Measurements from ENCODE around the gene TRIP12. TPM values are rescaled to one million over a fixed set of nuclear protein-coding genes. Genes with fewer than 3 reads are reported as not detected.
A peak's percentile ranks its signal among the peaks of the same experiment; 100 is the strongest.

The TRIP12 gene
- total RNA-seq, 1 experiment from 2014 or later = 166 TPM

DNA sequence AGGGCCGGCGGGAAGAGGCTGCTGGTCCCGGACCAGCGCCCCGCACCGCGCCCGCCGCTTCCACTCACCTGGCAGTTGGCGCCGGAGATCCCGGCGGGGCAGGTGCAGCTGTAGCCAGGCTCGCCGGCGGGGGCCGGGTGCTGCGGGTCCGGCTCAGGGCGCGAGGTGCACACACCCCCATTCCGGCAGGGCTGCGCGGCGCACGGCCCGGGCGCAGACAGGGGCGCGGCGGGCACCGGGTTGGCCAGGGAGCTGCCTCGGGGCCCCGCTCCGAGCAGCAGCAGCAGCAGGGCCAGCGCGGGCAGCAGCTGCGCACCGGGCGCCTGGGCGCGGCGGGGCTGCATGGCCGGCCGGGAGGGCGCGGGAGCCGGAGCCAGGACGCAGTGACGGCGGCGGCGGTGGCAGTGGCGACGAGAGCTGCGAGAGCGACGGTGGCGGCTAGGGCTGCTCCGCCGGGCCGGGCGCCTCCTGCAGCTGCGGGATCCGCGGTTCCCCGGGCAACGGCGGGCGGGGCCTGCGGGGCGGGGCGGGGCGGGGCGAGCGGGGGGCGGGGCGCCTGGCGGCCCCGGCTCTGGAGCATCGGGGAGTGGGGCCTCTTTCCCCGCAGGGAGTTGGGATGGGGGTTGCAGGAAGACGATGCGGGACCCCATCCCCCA lies 207.6 kb downstream of the TRIP12 start, which contains the start of gene DNER:
DNER (minus strand) TSS at position 476 of the 656 bp plus-strand sequence; CDS start at position 344, 132 bp downstream.
- no peak within 1 kb of the TSS for H3T11ph ChIP-seq (ENCODE audit: low read length)
- no peak within 1 kb of the TSS for H4K5ac ChIP-seq (ENCODE audit: insufficient read length, low read depth, low read length)
- H3K79me1 ChIP-seq (ENCODE audit: insufficient read depth, low read depth, low read length, poor library complexity, severe bottlenecking) = no peaks in the 10 kb centered on the region
- H3K9ac ChIP-seq (ENCODE audit: extremely low read depth, insufficient read length, low read length) = no peak within 1 kb of the TSS
- no peak within 1 kb of the TSS; the same call in 1 of the 2 replicates for H2BK15ac ChIP-seq (ENCODE audit: low read depth, low read length)
- H2AK5ac ChIP-seq (ENCODE audit: insufficient read length, low read length) = no peak within 1 kb of the TSS
- peak within 1 kb of the TSS; percentile 45; the same call in 1 of the 2 replicates for H3K14ac ChIP-seq (ENCODE audit: insufficient read depth, low read length)
- no peaks in the 10 kb centered on the region for H3K9me3 ChIP-seq (ENCODE audit: control insufficient read depth, low read depth, low read length)
- no peak within 1 kb of the TSS for H2BK20ac ChIP-seq (ENCODE audit: low read depth, low read length, poor library complexity, severe bottlenecking)
- peaks cover 8% of the 10 kb centered on the region; the same call in 1 of the 2 replicates for H3K27me3 ChIP-seq (ENCODE audit: insufficient read depth, low read length)
- peak within 1 kb of the TSS; percentile 75 for H3K18ac ChIP-seq (ENCODE audit: insufficient read length, low read depth, low read length)
- TF ChIP-seq, protein P1, sequence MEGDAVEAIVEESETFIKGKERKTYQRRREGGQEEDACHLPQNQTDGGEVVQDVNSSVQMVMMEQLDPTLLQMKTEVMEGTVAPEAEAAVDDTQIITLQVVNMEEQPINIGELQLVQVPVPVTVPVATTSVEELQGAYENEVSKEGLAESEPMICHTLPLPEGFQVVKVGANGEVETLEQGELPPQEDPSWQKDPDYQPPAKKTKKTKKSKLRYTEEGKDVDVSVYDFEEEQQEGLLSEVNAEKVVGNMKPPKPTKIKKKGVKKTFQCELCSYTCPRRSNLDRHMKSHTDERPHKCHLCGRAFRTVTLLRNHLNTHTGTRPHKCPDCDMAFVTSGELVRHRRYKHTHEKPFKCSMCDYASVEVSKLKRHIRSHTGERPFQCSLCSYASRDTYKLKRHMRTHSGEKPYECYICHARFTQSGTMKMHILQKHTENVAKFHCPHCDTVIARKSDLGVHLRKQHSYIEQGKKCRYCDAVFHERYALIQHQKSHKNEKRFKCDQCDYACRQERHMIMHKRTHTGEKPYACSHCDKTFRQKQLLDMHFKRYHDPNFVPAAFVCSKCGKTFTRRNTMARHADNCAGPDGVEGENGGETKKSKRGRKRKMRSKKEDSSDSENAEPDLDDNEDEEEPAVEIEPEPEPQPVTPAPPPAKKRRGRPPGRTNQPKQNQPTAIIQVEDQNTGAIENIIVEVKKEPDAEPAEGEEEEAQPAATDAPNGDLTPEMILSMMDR (conservative IDR thresholded peaks at IDR 0.05) = no peak; the same call in 2 of the 3 replicates
- H4K91ac ChIP-seq (ENCODE audit: insufficient read length, low read depth, low read length) = no peak within 1 kb of the TSS
- DNase-seq = peak; percentile 70
- peaks cover 18% of the 10 kb centered on the region for H3K23me2 ChIP-seq (ENCODE audit: insufficient read length, low read depth, low read length, poor library complexity, severe bottlenecking)
- H3K9me3 Mint-ChIP-seq = peaks cover 3 to 4% of the 10 kb centered on the region in 2 experiments; a peak in 2 of 5 replicates
- no peak within 1 kb of the TSS for H3K56ac ChIP-seq (ENCODE audit: insufficient read length, low read depth, low read length)
- no peaks in the 10 kb centered on the region for H3K79me2 ChIP-seq (ENCODE audit: insufficient read depth, low read length)
- no peak within 1 kb of the TSS for H3K4ac ChIP-seq (ENCODE audit: low read depth, low read length)
- no peak within 1 kb of the TSS for H2BK120ac ChIP-seq (ENCODE audit: low read depth, low read length, poor library complexity, severe bottlenecking)
- no peaks in the 10 kb centered on the region for H4K20me1 ChIP-seq (ENCODE audit: control insufficient read depth, insufficient read depth, insufficient read length)
- H4K8ac ChIP-seq (replicated peaks; ENCODE audit: insufficient read length, low read depth, low read length) = no peak within 1 kb of the TSS
- H3K4me3 Mint-ChIP-seq = peak within 1 kb of the TSS; percentile 64 to 86
- 0 out of 2 replicates have a peak, but pooled peaks cover 2% of the 10 kb centered on the region for H3K4me1 ChIP-seq (ENCODE audit: insufficient read depth, low read length)
- H3K27me3 Mint-ChIP-seq (ENCODE audit: low read depth) = peaks cover 74% of the 10 kb centered on the region
- no peaks in the 10 kb centered on the region; a peak in 2 of 7 replicates for H3K36me3 Mint-ChIP-seq (ENCODE audit: insufficient read depth in 1 of 3, low read depth in 3 of 3)
- peak within 1 kb of the TSS; percentile 97 for H3K4me2 ChIP-seq (ENCODE audit: insufficient read depth, insufficient read length, low read length)
- H2BK12ac ChIP-seq (ENCODE audit: insufficient read length, low read depth, low read length) = peak within 1 kb of the TSS; percentile 57
- no CpG with 5 or more reads among the region's 84 CpGs for WGBS (ENCODE audit: extremely low coverage, insufficient read length, low lambda C conversion rate)
- no peak within 1 kb of the TSS for H2AFZ ChIP-seq (ENCODE audit: low read length)
- H3K23ac ChIP-seq (ENCODE audit: insufficient read length, low read depth, low read length) = no peak within 1 kb of the TSS
- H3K4me1 Mint-ChIP-seq = peaks cover 14 to 17% of the 10 kb centered on the region in 2 experiments
- H2BK5ac ChIP-seq (ENCODE audit: insufficient read length, low read length) = no peak within 1 kb of the TSS
- H3K27ac ChIP-seq (ENCODE audit: insufficient read length, low read depth, low read length) = no peak within 1 kb of the TSS
- H3K27ac Mint-ChIP-seq = no peak within 1 kb of the TSS

Other genes starting within 250 kb of the TRIP12 start
- gene DNER, start 207.5 kb downstream of the TRIP12 start, total RNA-seq (2021) = 1.0 and 1.1 TPM in 2 replicates
- gene FBXO36, start 494 bp upstream of the TRIP12 start, total RNA-seq (2021) = 3.0 and 3.4 TPM in 2 replicates
- 0.61 and 1.1 TPM in 2 replicates for gene SLC16A14, start 146.9 kb upstream of the TRIP12 start, total RNA-seq (2021)

Measured in H9 (cell line).